ENCODE data around the gene ZNF207.

ZNF207 gene

GRCh38 chr17:32320847-32321246 is 29.1 kb upstream of the ZNF207 start:
- Histone ChIP-seq H3K4me2 (ENCODE audit: low read length) (no peak overlapping the region), H3K36me3 (replicated peaks; ENCODE audit: low read depth, low read length) (no peaks in the 10 kb centered on the region), H3K9ac (ENCODE audit: low read length) (no peak overlapping the region), H3K27ac (ENCODE audit: low read length) (no peak overlapping the region), H3K27me3 (ENCODE audit: low read depth, low read length) (peaks cover 23% of the 10 kb centered on the region), H3K79me2 (ENCODE audit: low read length) (no peaks in the 10 kb centered on the region), H3K4me1 (ENCODE audit: low read length) (peaks cover 19% of the 10 kb centered on the region), H4K20me1 (ENCODE audit: insufficient read depth, low read length) (no peaks in the 10 kb centered on the region), H2AFZ (ENCODE audit: low read depth, low read length) (no peak overlapping the region), H3K9me3 (ENCODE audit: insufficient read depth, low read length) (no peaks in the 10 kb centered on the region), H3K4me3 (ENCODE audit: low read length) (no peak overlapping the region)
- no peak for TF ChIP-seq CTCF (IDR thresholded peaks at IDR 0.05; ENCODE audit: low read depth, low read length)
- TF ChIP-seq EZH2phosphoT487 (IDR thresholded peaks at IDR 0.05; ENCODE audit: low read depth), result no peak

DNA sequence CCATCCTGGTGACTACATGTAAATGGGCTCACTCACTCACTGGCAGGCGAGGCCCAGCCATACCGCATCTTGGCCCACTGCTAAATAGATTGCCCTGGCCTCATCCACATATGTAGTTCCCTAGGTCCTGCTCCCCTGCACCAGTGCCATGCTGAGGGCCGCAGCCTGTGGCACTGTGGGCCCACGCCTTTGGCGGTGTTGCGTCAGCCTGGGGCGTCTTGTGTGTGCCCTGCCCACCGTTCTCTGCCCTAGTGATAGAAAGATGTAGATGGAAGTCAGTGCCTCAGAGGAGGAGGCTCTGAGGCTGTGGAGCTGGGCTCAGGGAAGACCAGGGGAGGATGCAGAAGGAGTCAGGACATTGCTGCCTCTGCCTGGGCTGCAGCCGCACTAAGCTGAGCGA is 26.9 kb upstream of the ZNF207 start:
- H3K9ac ChIP-seq (ENCODE audit: low read length), result no peak overlapping the region
- H3K4me2 ChIP-seq (ENCODE audit: low read length), result no peak overlapping the region
- no peak overlapping the region for H3K4me3 ChIP-seq (ENCODE audit: low read length)
- no peak overlapping the region for H2AFZ ChIP-seq (ENCODE audit: low read depth, low read length)
- no peak for TF ChIP-seq CTCF (IDR thresholded peaks at IDR 0.05; ENCODE audit: low read depth, low read length)
- H3K9me3 ChIP-seq (ENCODE audit: insufficient read depth, low read length), result no peaks in the 10 kb centered on the region
- H4K20me1 ChIP-seq (ENCODE audit: insufficient read depth, low read length), result no peaks in the 10 kb centered on the region
- peaks cover 8% of the 10 kb centered on the region; the same call in 1 of the 2 replicates for H3K27me3 ChIP-seq (ENCODE audit: low read depth, low read length)
- no peaks in the 10 kb centered on the region for H3K36me3 ChIP-seq (replicated peaks; ENCODE audit: low read depth, low read length)
- H3K79me2 ChIP-seq (ENCODE audit: low read length), result no peaks in the 10 kb centered on the region
- H3K27ac ChIP-seq (ENCODE audit: low read length), result no peak overlapping the region
- peaks cover 21% of the 10 kb centered on the region for H3K4me1 ChIP-seq (ENCODE audit: low read length)

DNA sequence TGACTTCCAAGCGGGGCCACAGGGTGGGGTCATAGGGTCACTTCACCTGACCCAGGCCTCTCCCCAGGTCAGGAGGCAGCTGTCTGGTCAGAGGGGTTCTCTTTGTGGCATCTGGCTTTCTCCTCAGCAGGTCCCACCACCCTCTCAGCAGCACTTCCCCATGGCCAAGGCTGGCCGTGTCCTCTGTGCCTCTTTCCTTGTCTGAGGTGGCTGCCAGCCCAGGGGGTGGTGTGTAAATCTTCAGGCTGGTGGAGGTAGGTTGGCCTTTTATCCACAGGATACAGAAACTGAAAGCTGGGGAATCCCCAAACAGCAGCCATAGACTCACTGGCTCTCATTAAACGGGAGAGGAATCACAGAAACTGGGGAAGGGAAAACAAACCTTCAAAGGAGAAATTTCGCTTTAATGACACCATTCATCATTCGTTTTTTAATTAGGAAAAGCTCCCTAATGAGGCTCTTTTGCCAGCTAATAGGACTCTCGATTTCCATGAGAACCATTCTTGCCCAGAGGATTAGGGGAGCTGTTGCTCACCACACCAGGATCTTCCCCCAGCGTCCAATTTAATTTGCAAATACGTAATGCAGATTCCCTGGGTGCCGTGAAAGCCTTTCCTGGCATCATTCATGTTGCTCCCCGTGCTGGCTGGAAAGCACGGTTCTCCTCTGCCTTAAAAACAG is 26.0 kb upstream of the ZNF207 start:
- Histone ChIP-seq H2AFZ (ENCODE audit: low read depth, low read length) (peak overlapping the region; percentile 80), H3K27ac (ENCODE audit: low read length) (no peak overlapping the region), H3K27me3 (ENCODE audit: low read depth, low read length) (no peaks in the 10 kb centered on the region), H3K4me2 (ENCODE audit: low read length) (peak overlapping the region; percentile 71), H3K9ac (ENCODE audit: low read length) (peak overlapping the region; percentile 13; the same call in 1 of the 2 replicates), H4K20me1 (ENCODE audit: insufficient read depth, low read length) (no peaks in the 10 kb centered on the region), H3K9me3 (ENCODE audit: insufficient read depth, low read length) (no peaks in the 10 kb centered on the region), H3K4me1 (ENCODE audit: low read length) (peaks cover 27% of the 10 kb centered on the region), H3K4me3 (ENCODE audit: low read length) (peak overlapping the region; percentile 50), H3K79me2 (ENCODE audit: low read length) (no peaks in the 10 kb centered on the region), H3K36me3 (replicated peaks; ENCODE audit: low read depth, low read length) (no peaks in the 10 kb centered on the region)
- TF ChIP-seq CTCF (IDR thresholded peaks at IDR 0.05; ENCODE audit: low read depth, low read length), result no peak
- no peak for TF ChIP-seq EZH2phosphoT487 (IDR thresholded peaks at IDR 0.05; ENCODE audit: low read depth)

- Histone ChIP-seq H3K79me2 (ENCODE audit: low read length) (no peaks in the 10 kb centered on the region), H4K20me1 (ENCODE audit: insufficient read depth, low read length) (no peaks in the 10 kb centered on the region), H3K4me1 (ENCODE audit: low read length) (peaks cover 27% of the 10 kb centered on the region), H3K4me3 (ENCODE audit: low read length) (no peak overlapping the region), H2AFZ (ENCODE audit: low read depth, low read length) (no peak overlapping the region), H3K9ac (ENCODE audit: low read length) (no peak overlapping the region), H3K9me3 (ENCODE audit: insufficient read depth, low read length) (no peaks in the 10 kb centered on the region), H3K27me3 (ENCODE audit: low read depth, low read length) (no peaks in the 10 kb centered on the region), H3K4me2 (ENCODE audit: low read length) (no peak overlapping the region), H3K27ac (ENCODE audit: low read length) (no peak overlapping the region), H3K36me3 (replicated peaks; ENCODE audit: low read depth, low read length) (peaks cover 3% of the 10 kb centered on the region)
- TF ChIP-seq EZH2phosphoT487 (IDR thresholded peaks at IDR 0.05; ENCODE audit: low read depth), result no peak
- TF ChIP-seq CTCF (IDR thresholded peaks at IDR 0.05; ENCODE audit: low read depth, low read length), result no peak
Measured at GRCh38 chr17:32327911-32328310, 22.0 kb upstream of the ZNF207 start.
